HT-29 (cell line): Measurements from ENCODE around the gene RAB40A. TPM values are rescaled to one million over a fixed set of nuclear protein-coding genes. Genes with fewer than 3 reads are reported as not detected.
"Not testable (repeated sequence)": the region's sequence is repeated elsewhere in the genome, so short reads cannot be mapped to it uniquely, and the experiment has no call there.

Source experiments
- DNase-seq: peaks from one replicate; pipeline ENCODE4 v3.0.0-alpha.2; 2015; ENCODE audit warnings: low spot score
- total RNA-seq: library from RNA; depleted of rRNA; stranded (reverse); fragments of >200 nt; shearing (Covaris generic); gene quantifications from 2 replicates; pipeline ENCODE4 v1.2.3, GENCODE V29; 2014; rRNA removed

Gene RAB40A
- total RNA-seq, 1 experiment from 2014 or later = not detected

DNA sequence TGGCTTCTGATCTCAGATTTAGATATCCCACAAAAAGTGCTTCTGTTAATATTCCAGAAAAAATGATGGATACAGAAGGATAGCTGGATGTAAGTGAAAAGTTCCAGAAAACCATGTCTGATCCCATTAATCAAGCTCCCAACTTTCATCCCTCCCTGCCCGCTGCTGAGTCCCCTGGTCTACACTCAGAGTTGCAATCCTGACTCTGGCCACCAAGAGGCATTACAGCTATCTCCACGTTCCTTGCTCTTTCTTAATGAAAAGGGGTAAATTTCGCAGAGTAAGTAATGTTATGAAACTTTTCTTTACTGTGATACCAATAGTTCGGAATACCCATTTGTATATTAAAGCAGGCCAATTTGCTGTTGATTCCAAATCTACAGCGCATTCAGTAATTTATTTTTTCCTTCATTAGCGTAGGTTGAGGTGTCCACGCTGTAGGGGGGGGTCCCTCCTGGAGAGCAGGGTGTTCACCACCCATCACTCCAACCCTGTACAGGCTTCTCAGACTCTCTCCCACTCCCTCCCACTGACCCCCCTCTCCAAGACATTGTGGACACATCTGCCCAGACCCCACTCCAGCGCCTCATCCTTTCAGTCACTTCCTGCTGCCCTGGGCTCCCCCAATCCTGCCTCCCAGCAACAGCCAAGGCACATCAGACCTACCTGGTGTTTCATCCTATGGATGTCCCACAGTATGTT is 55.1 kb downstream of the RAB40A start:
- DNase-seq = peak; percentile 27

DNA sequence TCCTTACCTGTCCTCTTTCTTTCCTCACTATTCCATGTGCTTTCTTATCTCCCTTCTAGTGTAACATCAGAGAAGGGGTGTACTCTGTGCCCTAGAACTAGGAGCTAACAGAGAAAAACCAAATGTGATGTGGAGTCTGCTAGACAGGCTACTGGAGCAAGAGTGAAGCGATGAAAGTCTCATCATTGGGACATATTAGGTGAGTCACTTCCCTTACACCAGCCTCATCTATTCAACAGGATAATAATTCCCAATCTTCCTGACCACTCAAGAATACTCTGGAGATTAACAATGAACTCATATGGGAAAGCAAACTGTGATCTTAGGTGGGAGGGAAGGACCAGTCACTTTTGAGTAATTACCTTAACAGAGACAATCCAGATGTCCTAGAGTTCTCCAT is 58.1 kb downstream of the RAB40A start:
- no peak for DNase-seq

DNA sequence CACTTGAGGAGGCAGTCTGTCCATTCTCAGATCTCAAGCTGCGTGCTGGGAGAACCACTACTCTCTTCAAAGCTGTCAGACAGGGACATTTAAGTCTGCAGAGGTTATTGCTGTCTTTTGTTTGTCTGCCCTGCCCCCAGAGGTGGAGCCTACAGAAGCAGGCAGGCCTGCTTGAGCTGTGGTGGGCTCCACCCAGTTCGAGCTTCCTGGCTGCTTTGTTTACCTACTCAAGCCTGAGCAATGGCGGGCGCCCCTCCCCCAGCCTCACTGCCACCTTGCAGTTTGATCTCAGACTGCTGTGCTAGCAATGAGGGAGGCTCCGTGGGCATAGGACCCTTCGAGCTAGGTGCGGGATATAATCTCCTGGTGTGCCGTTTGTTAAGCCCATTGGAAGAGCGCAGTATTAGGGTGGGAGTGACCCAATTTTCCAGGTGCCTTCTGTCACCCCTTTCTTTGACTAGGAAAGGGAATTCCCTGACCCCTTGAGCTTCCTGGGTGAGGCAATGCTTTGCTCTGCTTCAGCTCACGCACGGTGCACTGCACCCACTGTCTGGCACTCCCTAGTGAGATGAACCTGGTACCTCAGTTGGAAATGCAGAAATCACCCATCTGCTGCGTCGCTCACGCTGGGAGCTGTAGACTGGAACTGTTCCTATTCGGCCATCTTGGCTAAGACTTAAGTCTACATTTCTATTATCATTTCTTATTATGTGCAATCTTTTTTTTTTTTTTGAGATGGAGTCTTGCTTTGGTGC is 59.1 kb downstream of the RAB40A start:
- not testable (repeated sequence) for DNase-seq

DNA sequence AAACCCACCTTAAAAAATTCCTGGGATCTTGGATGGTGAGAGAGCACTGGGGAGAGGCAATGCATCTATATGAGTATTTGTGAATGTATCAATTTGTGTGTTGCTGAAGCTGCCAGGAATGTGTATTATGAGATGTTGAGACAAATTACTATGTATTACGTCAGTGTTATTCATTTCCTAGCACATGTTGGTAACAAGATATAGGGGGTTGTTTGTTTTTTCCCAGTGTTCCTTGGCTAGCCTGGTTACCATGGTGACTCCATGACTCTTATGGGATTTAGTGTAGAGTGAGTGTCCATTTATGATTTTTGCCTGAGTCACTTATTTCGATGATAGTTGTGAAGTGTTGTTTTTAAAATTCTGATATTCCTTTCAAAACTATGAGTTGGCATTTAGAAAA is 65.6 kb downstream of the RAB40A start:
- DNase-seq = no peak

Other genes with a start within 250 kb of the RAB40A start
- not detected in 2 replicates for gene TCEAL5, start 242.7 kb downstream of the RAB40A start, total RNA-seq
- not detected in 2 replicates for gene BEX2, start 208.5 kb downstream of the RAB40A start, total RNA-seq
- not detected in 2 replicates for gene TCEAL7, start 189.2 kb downstream of the RAB40A start, total RNA-seq
- gene TCEAL9, start 163.0 kb downstream of the RAB40A start, total RNA-seq = 10.3 and 11.8 TPM in 2 replicates
- gene BEX3, start 143.0 kb downstream of the RAB40A start, total RNA-seq = not detected in 2 replicates
- gene TCEAL4, start 66.0 kb upstream of the RAB40A start, total RNA-seq = 2.2 and 3.2 TPM in 2 replicates
- 0.31 and 0.71 TPM in 2 replicates for gene TCEAL3, start 88.5 kb upstream of the RAB40A start, total RNA-seq
- gene TCEAL1, start 109.5 kb upstream of the RAB40A start, total RNA-seq = 5.6 and 8.4 TPM in 2 replicates
- gene MORF4L2, start 167.2 kb upstream of the RAB40A start, total RNA-seq = 185 and 224 TPM in 2 replicates
- not detected in 2 replicates for gene TMEM31, start 191.4 kb upstream of the RAB40A start, total RNA-seq